Activated T-helper 17 cell treated with anti-CD3 and anti-CD28 coated beads, Interleukin-2, amount 50 U/mL, for 72 hours (primary cell): ENCODE results near the gene ENTREP1. TPM values are rescaled to one million over a fixed set of nuclear protein-coding genes. Genes with fewer than 3 reads are reported as not detected.

ENCODE experiments used
- ATAC-seq: fragments of 150-1000 bp; cut with Tn5 transposase; replicated peaks from 2 replicates; pipeline ENCODE4 v1.10.0; 2021; ENCODE audit warnings: mild to moderate bottlenecking, moderate library complexity
- H3K27ac Mint-ChIP-seq: one replicate; pipeline ENCODE4 v1.8.0; 2022; ENCODE audit warnings: mixed read lengths
- H3K27me3 Mint-ChIP-seq: one replicate; pipeline ENCODE4 v1.8.0; 2022; ENCODE audit warnings: mixed read lengths
- H3K36me3 Mint-ChIP-seq: one replicate; pipeline ENCODE4 v1.8.0; 2022; ENCODE audit warnings: low read depth, mild to moderate bottlenecking, mixed read lengths
- H3K4me1 Mint-ChIP-seq: one replicate; pipeline ENCODE4 v1.8.0; 2022; ENCODE audit warnings: mixed read lengths
- H3K4me3 Mint-ChIP-seq: one replicate; pipeline ENCODE4 v1.8.0; 2022; ENCODE audit warnings: mild to moderate bottlenecking, mixed read lengths
- H3K9me3 Mint-ChIP-seq: one replicate; pipeline ENCODE4 v1.8.0; 2022; ENCODE audit warnings: mixed read lengths
- total RNA-seq, 2 donors: library from RNA; stranded (reverse); gene quantifications; one replicate each; pipeline ENCODE4 v1.2.3, GENCODE V29; 2022

The ENTREP1 gene
- total RNA-seq, 2 donors from 2014 or later: not detected

GRCh38 chr9:69307446-69308205, 17.4 kb upstream of the ENTREP1 start:
- no peak for ATAC-seq
- Mint-ChIP-seq H3K4me3 (no peak overlapping the region), H3K27ac (no peak overlapping the region), H3K27me3 (peaks cover 9% of the 10 kb centered on the region), H3K9me3 (no peaks in the 10 kb centered on the region), H3K36me3 (no peaks in the 10 kb centered on the region), H3K4me1 (no peaks in the 10 kb centered on the region)

- peaks cover 9% of the 10 kb centered on the region for H3K27me3 Mint-ChIP-seq
- no peak overlapping the region for H3K27ac Mint-ChIP-seq
- H3K9me3 Mint-ChIP-seq: peaks cover under 1% of the 10 kb centered on the region
- H3K36me3 Mint-ChIP-seq: no peaks in the 10 kb centered on the region
- no peak overlapping the region for H3K4me3 Mint-ChIP-seq
- no peak for ATAC-seq
- no peaks in the 10 kb centered on the region for H3K4me1 Mint-ChIP-seq
Measured at GRCh38 chr9:69308206-69308931, 16.6 kb upstream of the ENTREP1 start.

- H3K36me3 Mint-ChIP-seq: no peaks in the 10 kb centered on the region
- ATAC-seq: no peak
- peaks cover 7% of the 10 kb centered on the region for H3K9me3 Mint-ChIP-seq
- peaks cover 8% of the 10 kb centered on the region for H3K27me3 Mint-ChIP-seq
- H3K4me3 Mint-ChIP-seq: no peak overlapping the region
- no peaks in the 10 kb centered on the region for H3K4me1 Mint-ChIP-seq
- no peak overlapping the region for H3K27ac Mint-ChIP-seq
Measured at GRCh38 chr9:69313175-69313574, 11.8 kb upstream of the ENTREP1 start.

- H3K4me3 Mint-ChIP-seq: no peak overlapping the region
- ATAC-seq: no peak
- peaks cover 7% of the 10 kb centered on the region for H3K9me3 Mint-ChIP-seq
- H3K4me1 Mint-ChIP-seq: no peaks in the 10 kb centered on the region
- no peak overlapping the region for H3K27ac Mint-ChIP-seq
- no peaks in the 10 kb centered on the region for H3K36me3 Mint-ChIP-seq
- peaks cover 12% of the 10 kb centered on the region for H3K27me3 Mint-ChIP-seq
Measured at GRCh38 chr9:69314547-69314946, 10.5 kb upstream of the ENTREP1 start.

GRCh38 chr9:69317081-69317480, 7.9 kb upstream of the ENTREP1 start:
- Mint-ChIP-seq H3K9me3 (peaks cover 7% of the 10 kb centered on the region), H3K4me1 (no peaks in the 10 kb centered on the region), H3K27me3 (peaks cover 12% of the 10 kb centered on the region), H3K27ac (no peak overlapping the region), H3K4me3 (no peak overlapping the region), H3K36me3 (no peaks in the 10 kb centered on the region)
- ATAC-seq: no peak

GRCh38 chr9:69317894-69318293, 7.1 kb upstream of the ENTREP1 start:
- Mint-ChIP-seq H3K27ac (no peak overlapping the region), H3K4me1 (no peaks in the 10 kb centered on the region), H3K27me3 (peaks cover 17% of the 10 kb centered on the region), H3K9me3 (peaks cover 7% of the 10 kb centered on the region), H3K4me3 (no peak overlapping the region), H3K36me3 (no peaks in the 10 kb centered on the region)
- peak; percentile 93 for ATAC-seq

GRCh38 chr9:69319324-69320025, 5.5 kb upstream of the ENTREP1 start:
- no peak overlapping the region for H3K4me3 Mint-ChIP-seq
- H3K4me1 Mint-ChIP-seq: no peaks in the 10 kb centered on the region
- H3K27me3 Mint-ChIP-seq: peaks cover 18% of the 10 kb centered on the region
- ATAC-seq: no peak
- no peak overlapping the region for H3K27ac Mint-ChIP-seq
- H3K36me3 Mint-ChIP-seq: no peaks in the 10 kb centered on the region
- H3K9me3 Mint-ChIP-seq: no peaks in the 10 kb centered on the region

- H3K9me3 Mint-ChIP-seq: no peaks in the 10 kb centered on the region
- no peak overlapping the region for H3K4me3 Mint-ChIP-seq
- no peak overlapping the region for H3K27ac Mint-ChIP-seq
- H3K27me3 Mint-ChIP-seq: peaks cover 33% of the 10 kb centered on the region
- ATAC-seq: no peak
- H3K4me1 Mint-ChIP-seq: no peaks in the 10 kb centered on the region
- H3K36me3 Mint-ChIP-seq: no peaks in the 10 kb centered on the region
Measured at GRCh38 chr9:69322256-69322655, 2.8 kb upstream of the ENTREP1 start.

GRCh38 chr9:69323861-69324260, 1.2 kb upstream of the ENTREP1 start:
- no peaks in the 10 kb centered on the region for H3K9me3 Mint-ChIP-seq
- H3K27ac Mint-ChIP-seq: no peak overlapping the region
- no peaks in the 10 kb centered on the region for H3K4me1 Mint-ChIP-seq
- H3K4me3 Mint-ChIP-seq: no peak overlapping the region
- H3K27me3 Mint-ChIP-seq: peaks cover 41% of the 10 kb centered on the region
- no peak for ATAC-seq
- H3K36me3 Mint-ChIP-seq: no peaks in the 10 kb centered on the region

GRCh38 chr9:69325409-69326212, 596 bp downstream of the ENTREP1 start:
- peaks cover 44% of the 10 kb centered on the region for H3K27me3 Mint-ChIP-seq

GRCh38 chr9:69326261-69326660, 1.2 kb downstream of the ENTREP1 start:
- H3K4me1 Mint-ChIP-seq: no peaks in the 10 kb centered on the region
- H3K9me3 Mint-ChIP-seq: no peaks in the 10 kb centered on the region
- peak overlapping the region; percentile 47 for H3K4me3 Mint-ChIP-seq
- H3K27ac Mint-ChIP-seq: no peak overlapping the region
- H3K27me3 Mint-ChIP-seq: peaks cover 48% of the 10 kb centered on the region
- ATAC-seq: no peak
- H3K36me3 Mint-ChIP-seq: no peaks in the 10 kb centered on the region

More at GRCh38 chr9:69325409-69326212, 596 bp downstream of the ENTREP1 start:
- Mint-ChIP-seq H3K36me3 (no peaks in the 10 kb centered on the region), H3K4me3 (peak overlapping the region; percentile 47), H3K9me3 (no peaks in the 10 kb centered on the region), H3K27ac (no peak overlapping the region), H3K4me1 (no peaks in the 10 kb centered on the region)
- ATAC-seq: peak; percentile 18

- H3K9me3 Mint-ChIP-seq: no peaks in the 10 kb centered on the region
- H3K27ac Mint-ChIP-seq: no peak overlapping the region
- no peak for ATAC-seq
- no peaks in the 10 kb centered on the region for H3K36me3 Mint-ChIP-seq
- H3K4me1 Mint-ChIP-seq: no peaks in the 10 kb centered on the region
- H3K27me3 Mint-ChIP-seq: peaks cover 36% of the 10 kb centered on the region
- no peak overlapping the region for H3K4me3 Mint-ChIP-seq
Measured at GRCh38 chr9:69330580-69330979, 5.6 kb downstream of the ENTREP1 start.

- Mint-ChIP-seq H3K4me3 (no peak overlapping the region), H3K4me1 (no peaks in the 10 kb centered on the region), H3K27me3 (peaks cover 27% of the 10 kb centered on the region), H3K9me3 (no peaks in the 10 kb centered on the region), H3K36me3 (no peaks in the 10 kb centered on the region), H3K27ac (no peak overlapping the region)
- no peak for ATAC-seq
Measured at GRCh38 chr9:69331444-69331843, 6.4 kb downstream of the ENTREP1 start.

GRCh38 chr9:69332067-69332685, 7.2 kb downstream of the ENTREP1 start:
- Mint-ChIP-seq H3K36me3 (no peaks in the 10 kb centered on the region), H3K4me3 (no peak overlapping the region), H3K27me3 (peaks cover 24% of the 10 kb centered on the region), H3K4me1 (no peaks in the 10 kb centered on the region), H3K27ac (no peak overlapping the region), H3K9me3 (no peaks in the 10 kb centered on the region)
- no peak for ATAC-seq
